Endothelial cell of umbilical vein (primary cell): ENCODE data around the gene APBA2. TPM values are rescaled to one million over a fixed set of nuclear protein-coding genes. Genes with fewer than 3 reads are reported as not detected.

ENCODE experiments used
- BruUV-seq: library from RNA; stranded (reverse); fragments of 400-500 nt; replicated peaks from 2 replicates; lab custom pipeline; 2021; lab: Mats Ljungman, UMichigan
- CTCF ChIA-PET: fragments of 300-600, 350-600 bp; sonication (Branson Sonifier 250); formaldehyde crosslinking; loops from one replicate; lab custom pipeline; 2021; ENCODE audit warnings: antibody characterized with exemption, inconsistent platforms; lab: Charles Lee
- POLR2A ChIA-PET: fragments of 300-600, 350-600 bp; sonication (Branson Sonifier 250); formaldehyde crosslinking; loops from one replicate; lab custom pipeline; 2021; ENCODE audit warnings: antibody characterized with exemption, inconsistent platforms; lab: Charles Lee
- DNase-seq: peaks from one replicate; pipeline ENCODE4 v3.0.0-alpha.2; 2011; ENCODE audit warnings: low read depth, low spot score
- FAIRE-seq: peaks from 2 replicates; lab custom pipeline; 2011; peaks lifted over from hg19 to GRCh38; lab: Jason Lieb, UNC
- H2AFZ ChIP-seq: 2 replicates; pipeline ENCODE4 v1.6.0; 2012; ENCODE audit warnings: low read depth, low read length, control low read depth, inconsistent platforms
- H3K27ac ChIP-seq: 2 replicates; pipeline ENCODE4 v1.5.1; 2011; ENCODE audit warnings: low read depth, mild to moderate bottlenecking, control low read depth, low read length, moderate library complexity; ENCODE audit not compliant: insufficient read depth
- H3K27me3 ChIP-seq, 2 experiments: 2 replicates each; pipeline versions ENCODE4 v1.6.0 to v1.6.1; 2011; ENCODE audit warnings: low read length in 2 of 2, mixed read lengths in 1 of 2; ENCODE audit not compliant: control insufficient read depth in 2 of 2, insufficient read depth in 2 of 2
- H3K36me3 ChIP-seq, 2 experiments: 2 replicates in 1 of 2; 3 replicates in 1 of 2; pipeline ENCODE4 v1.5.1; 2011; ENCODE audit warnings: low read length in 2 of 2, mild to moderate bottlenecking in 1 of 2, moderate library complexity in 1 of 2; ENCODE audit not compliant: control insufficient read depth in 2 of 2, insufficient read depth in 2 of 2; ENCODE audit errors: extremely low read depth in 1 of 2
- H3K4me1 ChIP-seq: 3 replicates; pipeline ENCODE4 v1.5.1; 2011; ENCODE audit warnings: mild to moderate bottlenecking, low read length; ENCODE audit not compliant: control insufficient read depth, insufficient read depth; ENCODE audit errors: extremely low read depth
- H3K4me2 ChIP-seq: 2 replicates; pipeline ENCODE4 v1.6.1; 2011; ENCODE audit warnings: low read length, control low read depth, mixed read lengths; ENCODE audit not compliant: insufficient read depth
- H3K4me3 ChIP-seq, 3 experiments: fragments of 200-600 bp in 1 of 3; sonication (generic), shearing (Covaris generic) in 1 of 3; replicated peaks in 1 of 3; 2 replicates each; pipeline ENCODE4 v1.5.1; 2011 to 2016; ENCODE audit warnings: control low read depth in 3 of 3, low read length in 3 of 3, mild to moderate bottlenecking in 2 of 3, inconsistent platforms in 1 of 3, low read depth in 1 of 3, moderate library complexity in 1 of 3; ENCODE audit not compliant: insufficient read depth in 1 of 3
- H3K79me2 ChIP-seq: 2 replicates; pipeline ENCODE4 v1.6.0; 2012; ENCODE audit warnings: low read length, inconsistent platforms; ENCODE audit not compliant: control insufficient read depth, insufficient read depth
- H3K9ac ChIP-seq: replicated peaks from 2 replicates; pipeline ENCODE3; 2011; ENCODE audit warnings: low read length, control low read depth; ENCODE audit not compliant: insufficient read depth; ENCODE audit errors: extremely low read depth
- H3K9me1 ChIP-seq: replicated peaks from 3 replicates; pipeline ENCODE4 v1.6.0; 2011; ENCODE audit warnings: mild to moderate bottlenecking, low read length; ENCODE audit not compliant: control insufficient read depth, insufficient read depth; ENCODE audit errors: extremely low read depth
- H3K9me3 ChIP-seq: replicated peaks from 2 replicates; pipeline ENCODE4 v1.5.1; 2012; ENCODE audit warnings: low read length, inconsistent platforms; ENCODE audit not compliant: control insufficient read depth, insufficient read depth
- H4K20me1 ChIP-seq: replicated peaks from 2 replicates; pipeline ENCODE3; 2011; ENCODE audit warnings: mild to moderate bottlenecking, low read length; ENCODE audit not compliant: control insufficient read depth, insufficient read depth; ENCODE audit errors: extremely low read depth
- CTCF ChIP-seq, 2 donors: IDR thresholded peaks; 1 replicate in 1 of 2; 2 replicates in 1 of 2; pipeline ENCODE4 v1.5.1; 2011; ENCODE audit warnings: low read length in 2 of 2, mild to moderate bottlenecking in 2 of 2, moderate library complexity in 2 of 2, control low read depth in 1 of 2, inconsistent platforms in 1 of 2, low read depth in 1 of 2; ENCODE audit not compliant: insufficient read depth in 1 of 2; ENCODE audit errors: extremely low read depth in 1 of 2
- EZH2 ChIP-seq: IDR thresholded peaks from 2 replicates; pipeline ENCODE4 v1.6.1; 2012; ENCODE audit warnings: borderline replicate concordance, low read depth, mild to moderate bottlenecking, moderate library complexity, low read length, inconsistent platforms; ENCODE audit not compliant: severe bottlenecking
- FOS ChIP-seq: IDR thresholded peaks from 2 replicates; pipeline ENCODE4 v1.6.1; 2011; ENCODE audit warnings: mild to moderate bottlenecking, low read length, moderate library complexity, borderline replicate concordance; ENCODE audit not compliant: insufficient read depth
- GATA2 ChIP-seq: IDR thresholded peaks from 2 replicates; pipeline ENCODE4 v1.7.0; 2011; ENCODE audit warnings: low read depth, mild to moderate bottlenecking, moderate library complexity, mixed read lengths, low read length; ENCODE audit not compliant: insufficient read length, insufficient read depth
- JUN ChIP-seq: IDR thresholded peaks from 2 replicates; pipeline ENCODE4 v1.6.1; 2011; ENCODE audit warnings: borderline replicate concordance, low read depth; ENCODE audit not compliant: insufficient read length, insufficient read depth
- MAX ChIP-seq: IDR thresholded peaks from 2 replicates; pipeline ENCODE4 v1.6.1; 2011; ENCODE audit not compliant: insufficient read depth, insufficient read length
- MYC ChIP-seq: IDR thresholded peaks from one replicate; pipeline ENCODE4 v1.6.1; 2011; ENCODE audit warnings: mild to moderate bottlenecking, low read depth, low read length
- POLR2A ChIP-seq: IDR thresholded peaks from 2 replicates; pipeline ENCODE4 v1.6.1; 2012; ENCODE audit warnings: low read depth, mild to moderate bottlenecking, control low read depth, low read length
- POLR2AphosphoS5 ChIP-seq: IDR thresholded peaks from 2 replicates; pipeline ENCODE4 v1.6.1; 2012; ENCODE audit warnings: low read depth, mild to moderate bottlenecking, control low read depth, low read length, moderate library complexity; ENCODE audit not compliant: insufficient read depth
- dilution Hi-C: fragments of 300-500 bp; cut with MboI; formaldehyde crosslinking; loops from one replicate; pipeline ENCODE4 v1.15.0; 2019; ENCODE audit warnings: low sequenced_read_pairs; ENCODE audit not compliant: extremely low pct_ligation_motif_present
- intact Hi-C: fragments of 100-400 bp; cut with micrococcal nuclease; formaldehyde crosslinking; loops from one replicate; pipeline ENCODE4 v1.10.0; 2022
- polyA plus RNA-seq, 4 experiments: library from polyadenylated mRNA; depleted of rRNA in 3 of 4; stranded (reverse) in 3 of 4; unstranded in 1 of 4; fragments of >200 nt; gene quantifications; 2 replicates each; pipeline versions ENCODE4 v1.2.1 to v1.2.3, GENCODE V29; 2011 to 2012; ENCODE audit warnings: missing spikeins in 1 of 4
- total RNA-seq: library from RNA; stranded (reverse); gene quantifications from 2 replicates; pipeline ENCODE4 v1.2.3, GENCODE V29; 2021

Gene APBA2
- total and polyA plus RNA-seq, 2 donors (not counting 3 experiments of a cell fraction or from before 2014, with no cell fraction given): 5.7 to 11.1 TPM

DNA sequence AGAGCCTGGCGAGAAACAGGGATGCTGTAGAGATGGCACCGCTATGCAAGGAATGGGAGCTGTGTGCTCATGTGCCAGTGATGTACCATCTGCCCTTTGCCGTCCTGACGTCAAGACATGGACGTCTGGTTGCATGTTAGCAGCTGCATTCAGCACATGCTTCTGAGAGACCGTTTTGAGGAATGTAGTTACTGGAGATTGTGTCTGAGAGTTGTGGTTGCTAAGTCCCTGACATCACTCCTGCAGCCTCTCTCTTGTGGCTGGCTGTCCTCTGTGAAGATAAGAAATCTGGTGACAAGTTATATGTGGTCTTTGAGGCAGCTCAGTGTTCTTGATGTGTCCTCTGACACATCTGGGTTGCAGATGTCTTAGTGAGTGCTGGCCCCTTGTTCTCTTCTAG is 165.1 kb downstream of the APBA2 start:
- Histone ChIP-seq H3K4me2 (no peak overlapping the region), H4K20me1 (no peaks in the 10 kb centered on the region), H3K27me3 (no peaks in the 10 kb centered on the region), H3K9me3 (no peaks in the 10 kb centered on the region), H3K9ac (no peak overlapping the region), H3K36me3 (no peaks in the 10 kb centered on the region), H3K9me1 (no peaks in the 10 kb centered on the region), H3K27ac (no peak overlapping the region), H2AFZ (no peak overlapping the region), H3K79me2 (no peaks in the 10 kb centered on the region), H3K4me3 (no peak overlapping the region), H3K4me1 (no peaks in the 10 kb centered on the region)
- DNase-seq (no peak), FAIRE-seq (no peak)
- no TSS peak for BruUV-seq
- CTCF ChIA-PET: no interaction called here
- POLR2A ChIA-PET: no interaction called here
- intact Hi-C loops (no loop called here), dilution Hi-C loops (no loop called here)
- TF ChIP-seq MAX (no peak), CTCF (IDR thresholded peaks at IDR 0.05; ENCODE audit: extremely low read depth in 1 of 2, insufficient read depth in 1 of 2, low read depth in 1 of 2, low read length in 2 of 2) (no peak), GATA2 (no peak), POLR2A (no peak), JUN (no peak), POLR2AphosphoS5 (no peak), FOS (no peak), EZH2 (no peak), MYC (no peak)
